Smooth muscle cell (in vitro differentiated cells): ENCODE measurements around the gene GAL3ST3. TPM values are rescaled to one million over a fixed set of nuclear protein-coding genes. Genes with fewer than 3 reads are reported as not detected.
A peak's percentile ranks its signal among the peaks of the same experiment; 100 is the strongest.
"Not testable (repeated sequence)": the region's sequence is repeated elsewhere in the genome, so short reads cannot be mapped to it uniquely, and the experiment has no call there.

Experiments
- DNase-seq: peaks from one replicate; lab custom pipeline; 2025; ENCODE audit not compliant: unreplicated experiment; lab: John Stamatoyannopoulos, UW
- H2AFZ ChIP-seq: fragments of 200-600 bp; sonication (generic); 2 replicates; pipeline ENCODE4 v1.6.0; 2016; ENCODE audit warnings: antibody characterized with exemption, low read depth, mild to moderate bottlenecking
- H3F3A ChIP-seq: fragments of 200-600 bp; sonication (generic); 2 replicates; pipeline ENCODE4 v1.6.0; 2017; ENCODE audit warnings: antibody characterized with exemption, low read depth
- H3K27ac ChIP-seq: fragments of 200-600 bp; sonication (generic); 2 replicates; pipeline ENCODE4 v1.5.1; 2016; ENCODE audit warnings: low read depth, mild to moderate bottlenecking
- H3K27me3 ChIP-seq: fragments of 200-600 bp; sonication (generic); 2 replicates; pipeline ENCODE4 v1.6.1; 2016; ENCODE audit warnings: low read depth, mild to moderate bottlenecking
- H3K36me3 ChIP-seq: fragments of 200-600 bp; sonication (generic); 2 replicates; pipeline ENCODE4 v1.5.1; 2016; ENCODE audit warnings: low read depth
- H3K4me1 ChIP-seq: fragments of 200-600 bp; sonication (generic); 2 replicates; pipeline ENCODE4 v1.5.1; 2016; ENCODE audit warnings: low read depth
- H3K4me2 ChIP-seq: fragments of 200-600 bp; sonication (generic); 2 replicates; pipeline ENCODE4 v1.6.0; 2016; ENCODE audit warnings: mild to moderate bottlenecking
- H3K4me3 ChIP-seq: fragments of 200-600 bp; sonication (generic); 2 replicates; pipeline ENCODE4 v1.5.1; 2016; ENCODE audit warnings: mild to moderate bottlenecking
- H3K79me2 ChIP-seq: fragments of 200-600 bp; sonication (generic); 2 replicates; pipeline ENCODE4 v1.6.0; 2016; ENCODE audit warnings: low read depth, mild to moderate bottlenecking
- H3K9ac ChIP-seq: fragments of 200-600 bp; sonication (generic); 2 replicates; pipeline ENCODE4 v1.6.0; 2016; ENCODE audit warnings: low read depth
- H3K9me3 ChIP-seq: fragments of 200-600 bp; sonication (generic); replicated peaks from 2 replicates; pipeline ENCODE4 v1.5.1; 2016; ENCODE audit warnings: low read depth
- H4K20me1 ChIP-seq: fragments of 200-600 bp; sonication (generic); 2 replicates; pipeline ENCODE4 v1.6.0; 2016; ENCODE audit warnings: low read depth
- WGBS: methylation state at CpG from one replicate; pipeline ENCODE4 v1.1.7; 2016; ENCODE audit warnings: low lambda C conversion rate; 5-methylcytosine and 5-hydroxymethylcytosine counted together
- polyA plus RNA-seq: library from polyadenylated mRNA; unstranded; fragments of >200 nt; fragmentation: Nextera tagmentation; extraction: Ambion mirVana; gene quantifications from 2 replicates; pipeline ENCODE4 v1.2.1, GENCODE V29; 2016
- total RNA-seq: library from RNA; depleted of rRNA; stranded (reverse); fragments of >200 nt; gene quantifications from 2 replicates; pipeline ENCODE4 v1.2.3, GENCODE V29; 2014
- TF ChIP-seq, protein P1 (sequence below): fragments of 200-600 bp; sonication (generic); IDR thresholded peaks from 2 replicates; pipeline ENCODE4 v1.5.1; 2017; ENCODE audit warnings: borderline replicate concordance, mild to moderate bottlenecking, antibody characterized with exemption; ENCODE audit not compliant: insufficient read depth, poor library complexity, severe bottlenecking

The GAL3ST3 gene
- total and polyA plus RNA-seq, 2 experiments from 2014 or later, result 0.23 to 0.27 TPM

DNA sequence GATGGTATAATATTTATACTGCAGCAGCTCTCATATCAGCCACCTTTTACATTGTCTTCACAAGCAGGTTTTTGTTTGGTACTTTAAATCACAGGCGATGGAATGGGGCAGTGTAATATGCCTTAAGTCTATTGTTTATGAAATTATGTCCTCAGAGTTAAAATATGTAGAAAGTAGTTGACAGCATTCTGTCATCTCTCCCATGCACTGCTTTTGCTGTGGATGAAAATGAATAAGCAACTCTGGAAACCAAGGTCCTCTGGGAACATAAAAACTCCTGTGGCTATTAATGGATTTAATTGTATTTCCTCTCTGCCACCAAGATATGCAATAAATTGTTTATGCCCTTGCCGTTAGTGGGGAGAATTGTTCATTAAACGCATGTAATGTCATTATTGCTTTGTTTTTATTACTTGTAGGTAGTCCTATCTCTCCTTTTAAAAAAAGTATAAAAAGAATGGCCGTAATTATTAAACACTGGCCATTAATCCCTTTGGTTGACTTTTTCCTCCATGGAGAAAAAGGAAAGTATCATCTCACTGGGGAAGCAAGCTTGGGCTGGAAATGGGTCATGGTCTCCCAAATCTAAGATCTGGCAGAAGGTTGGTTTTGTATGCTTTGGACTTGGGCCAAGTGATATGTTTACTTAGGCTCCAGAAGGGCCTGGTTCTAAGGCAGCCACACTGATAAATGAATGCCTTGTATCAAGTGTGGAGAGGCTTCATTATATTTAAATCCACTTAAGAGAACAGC lies 34.2 kb upstream of the GAL3ST3 start:
- no peak for DNase-seq
- Histone ChIP-seq H3K4me1 (peaks cover 44% of the 10 kb centered on the region), H2AFZ (no peak overlapping the region), H3F3A (peaks cover 31% of the 10 kb centered on the region), H3K9ac (no peak overlapping the region), H3K36me3 (no peaks in the 10 kb centered on the region), H3K27me3 (no peaks in the 10 kb centered on the region), H3K27ac (peak overlapping the region; percentile 87), H4K20me1 (peaks cover 78% of the 10 kb centered on the region), H3K79me2 (peaks cover 96% of the 10 kb centered on the region), H3K4me2 (peak overlapping the region; percentile 75), H3K4me3 (no peak overlapping the region), H3K9me3 (no peaks in the 10 kb centered on the region)
- TF ChIP-seq, protein P1, sequence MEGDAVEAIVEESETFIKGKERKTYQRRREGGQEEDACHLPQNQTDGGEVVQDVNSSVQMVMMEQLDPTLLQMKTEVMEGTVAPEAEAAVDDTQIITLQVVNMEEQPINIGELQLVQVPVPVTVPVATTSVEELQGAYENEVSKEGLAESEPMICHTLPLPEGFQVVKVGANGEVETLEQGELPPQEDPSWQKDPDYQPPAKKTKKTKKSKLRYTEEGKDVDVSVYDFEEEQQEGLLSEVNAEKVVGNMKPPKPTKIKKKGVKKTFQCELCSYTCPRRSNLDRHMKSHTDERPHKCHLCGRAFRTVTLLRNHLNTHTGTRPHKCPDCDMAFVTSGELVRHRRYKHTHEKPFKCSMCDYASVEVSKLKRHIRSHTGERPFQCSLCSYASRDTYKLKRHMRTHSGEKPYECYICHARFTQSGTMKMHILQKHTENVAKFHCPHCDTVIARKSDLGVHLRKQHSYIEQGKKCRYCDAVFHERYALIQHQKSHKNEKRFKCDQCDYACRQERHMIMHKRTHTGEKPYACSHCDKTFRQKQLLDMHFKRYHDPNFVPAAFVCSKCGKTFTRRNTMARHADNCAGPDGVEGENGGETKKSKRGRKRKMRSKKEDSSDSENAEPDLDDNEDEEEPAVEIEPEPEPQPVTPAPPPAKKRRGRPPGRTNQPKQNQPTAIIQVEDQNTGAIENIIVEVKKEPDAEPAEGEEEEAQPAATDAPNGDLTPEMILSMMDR, result no peak
- 61% methylated on average over 4 of the region's 4 CpGs for WGBS

DNA sequence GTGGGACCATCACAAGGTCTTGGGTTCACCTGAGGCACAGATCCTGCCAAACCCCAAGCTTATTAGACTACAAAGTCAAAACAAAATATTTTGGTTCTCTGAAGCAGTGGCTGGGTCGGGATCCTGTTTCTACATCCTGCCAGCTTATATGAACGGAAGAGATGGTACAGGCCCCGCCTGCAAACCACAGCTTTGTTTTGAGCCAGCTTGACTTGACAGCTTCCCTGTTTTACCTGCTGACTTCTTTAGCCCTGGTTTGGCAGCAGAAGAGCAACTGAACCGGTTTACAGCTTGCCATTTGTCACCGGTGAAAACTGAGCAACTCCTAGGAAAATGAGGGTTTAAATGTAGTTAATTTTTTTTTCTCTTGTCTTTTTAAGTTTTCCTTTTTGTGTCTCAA lies 32.5 kb upstream of the GAL3ST3 start:
- Histone ChIP-seq H3K4me3 (no peak overlapping the region), H3K36me3 (no peaks in the 10 kb centered on the region), H3K9me3 (no peaks in the 10 kb centered on the region), H4K20me1 (peaks cover 77% of the 10 kb centered on the region), H3K27me3 (no peaks in the 10 kb centered on the region), H2AFZ (no peak overlapping the region), H3F3A (peaks cover 35% of the 10 kb centered on the region), H3K4me2 (peak overlapping the region; percentile 65), H3K27ac (peak overlapping the region; percentile 87), H3K9ac (peak overlapping the region; percentile 48), H3K4me1 (peaks cover 44% of the 10 kb centered on the region), H3K79me2 (peaks cover 96% of the 10 kb centered on the region)
- TF ChIP-seq, protein P1, result no peak
- no peak for DNase-seq
- WGBS, result 34% methylated on average over 5 of the region's 5 CpGs

DNA sequence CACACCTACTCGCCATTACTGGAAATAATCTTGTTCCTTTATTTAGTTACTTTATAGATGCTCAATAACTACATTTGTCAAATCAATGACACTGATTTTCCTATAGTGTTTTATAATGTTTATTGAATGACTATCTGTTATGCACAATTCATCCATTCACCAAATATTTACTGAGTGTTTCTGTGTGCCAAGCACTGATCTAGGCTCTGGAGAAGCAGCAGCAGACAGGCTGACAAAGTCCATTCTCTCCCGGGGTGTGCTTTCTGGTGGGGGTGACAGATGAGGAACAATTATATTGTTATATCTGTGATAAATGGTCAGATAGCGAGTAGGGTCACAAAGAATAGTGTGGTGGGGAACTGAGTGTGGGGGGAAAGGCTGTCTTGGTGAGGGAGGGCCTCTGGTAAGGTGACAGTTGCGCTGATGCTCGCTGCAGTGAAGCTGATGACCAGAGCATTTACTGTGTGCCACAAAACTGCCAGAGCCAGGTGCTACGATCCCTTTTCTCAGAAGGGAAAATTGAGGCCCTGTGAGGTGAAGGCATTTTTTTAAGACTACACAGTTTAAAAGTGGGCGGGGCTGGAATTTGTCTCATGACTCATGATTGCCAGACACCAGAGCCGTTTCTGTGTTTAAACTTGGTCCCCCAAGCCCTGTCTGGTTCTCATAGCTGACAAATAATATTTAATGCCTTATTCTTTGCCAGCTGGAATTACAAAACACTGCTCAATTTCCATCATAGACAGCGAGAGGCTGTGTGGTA lies 31.3 kb upstream of the GAL3ST3 start:
- H3K9ac ChIP-seq, result peak overlapping the region; percentile 48
- no peak overlapping the region for H3K4me3 ChIP-seq
- peak overlapping the region; percentile 87 for H3K27ac ChIP-seq
- peaks cover 35% of the 10 kb centered on the region for H3F3A ChIP-seq
- no peaks in the 10 kb centered on the region for H3K27me3 ChIP-seq
- TF ChIP-seq, protein P1, result no peak
- peaks cover 76% of the 10 kb centered on the region for H4K20me1 ChIP-seq
- H3K79me2 ChIP-seq, result peaks cover 98% of the 10 kb centered on the region
- peaks cover 42% of the 10 kb centered on the region for H3K4me1 ChIP-seq
- no peaks in the 10 kb centered on the region for H3K36me3 ChIP-seq
- H3K9me3 ChIP-seq, result no peaks in the 10 kb centered on the region
- 62% methylated on average over 9 of the region's 9 CpGs for WGBS
- peak overlapping the region; percentile 65 for H3K4me2 ChIP-seq
- no peak overlapping the region for H2AFZ ChIP-seq
- no peak for DNase-seq

DNA sequence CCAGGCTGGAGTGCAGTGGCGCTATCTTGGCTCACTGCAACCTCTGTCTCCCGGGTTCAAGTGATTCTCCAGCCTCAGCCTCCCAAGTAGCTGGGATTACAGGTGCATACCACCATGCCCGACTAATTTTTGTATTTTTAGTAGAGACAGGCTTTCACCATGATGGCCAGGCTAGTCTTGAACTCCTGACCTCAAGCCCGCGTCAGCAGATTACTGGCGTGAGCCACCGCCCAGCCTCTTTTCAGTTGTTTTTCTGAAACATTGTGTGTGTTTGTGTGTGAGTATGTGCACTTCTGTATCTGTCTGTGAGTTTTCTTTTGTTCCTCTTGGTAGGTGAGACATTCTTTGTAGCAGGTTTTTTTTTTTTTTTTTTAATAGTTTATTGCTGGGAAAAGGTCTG lies 30.0 kb upstream of the GAL3ST3 start:
- Histone ChIP-seq H3F3A (peaks cover 35% of the 10 kb centered on the region), H3K27ac (peak overlapping the region; percentile 87), H3K4me2 (peak overlapping the region; percentile 12), H4K20me1 (peaks cover 71% of the 10 kb centered on the region), H3K79me2 (peaks cover 98% of the 10 kb centered on the region), H3K4me1 (peaks cover 30% of the 10 kb centered on the region)
- not testable (repeated sequence) for H3K9ac ChIP-seq, DNase-seq, H3K4me3 ChIP-seq, H3K36me3 ChIP-seq, H2AFZ ChIP-seq, H3K27me3 ChIP-seq, H3K9me3 ChIP-seq
- 84% methylated on average over 7 of the region's 7 CpGs for WGBS
